ENCODE data around the gene KATNB1.

Gene KATNB1

GRCh38 chr16:57802341-57803133, 67.0 kb downstream of the KATNB1 start, which contains the start of gene KIFC3:
Gene KIFC3 (minus strand): TSS chr16:57802491. CDS start chr16:57798243, 4,248 bp downstream.
- peak; percentile 57 for DNase-seq (ENCODE audit: insufficient read length, low spot score)
- FAIRE-seq = peak; percentile 94

- DNase-seq (ENCODE audit: insufficient read length, low spot score) (no peak), FAIRE-seq (no peak)
Observed at GRCh38 chr16:57803134-57803990, 67.8 kb downstream of the KATNB1 start.

- DNase-seq (ENCODE audit: insufficient read length, low spot score) (no peak), FAIRE-seq (no peak)
Observed at GRCh38 chr16:57804111-57804837, 68.7 kb downstream of the KATNB1 start.

GRCh38 chr16:57805176-57805575, 69.6 kb downstream of the KATNB1 start:
- FAIRE-seq (no peak), DNase-seq (ENCODE audit: insufficient read length, low spot score) (no peak)

Measured in HTR-8/SVneo (cell line).